Body of pancreas (tissue), 4 donors: ENCODE data around the gene C8B. TPM values are rescaled to one million over a fixed set of nuclear protein-coding genes. Genes with fewer than 3 reads are reported as not detected.

Experiments used
- ATAC-seq: fragments of 150-250 bp; one replicate; pipeline ENCODE4 v1.9.1; 2016
- DNase-seq, 4 donors: peaks; one replicate each; pipeline ENCODE4 v3.0.0-alpha.2; 2019
- H3K27ac ChIP-seq, 4 donors: fragments of 200-600 bp; sonication (generic); 1 replicate in 3 of 4; 2 replicates in 1 of 4; pipeline versions ENCODE4 v1.5.1 to v1.6.1; 2016 to 2019; ENCODE audit warnings: mild to moderate bottlenecking in 1 of 4, mixed read lengths in 1 of 4, moderate library complexity in 1 of 4
- H3K27me3 ChIP-seq, 2 donors: fragments of 200-600 bp; sonication (generic); one replicate each; pipeline ENCODE4 v1.6.0; 2016; ENCODE audit warnings: mild to moderate bottlenecking in 1 of 2
- H3K36me3 ChIP-seq, 2 donors: fragments of 200-600 bp; sonication (generic); replicated peaks in 1 of 2; 2 replicates each; pipeline ENCODE4 v1.5.1; 2016; ENCODE audit warnings: low read depth in 2 of 2; ENCODE audit not compliant: insufficient read depth in 1 of 2
- H3K4me1 ChIP-seq: fragments of 200-600 bp; sonication (generic); one replicate; pipeline ENCODE4 v1.6.0; 2016
- H3K4me3 ChIP-seq, 2 donors: fragments of 200-600 bp; sonication (generic); 1 replicate in 1 of 2; 2 replicates in 1 of 2; pipeline ENCODE4 v1.5.1; 2016 to 2019
- H3K9me3 ChIP-seq, 3 donors: fragments of 200-600 bp; sonication (generic); 1 replicate in 2 of 3; 2 replicates in 1 of 3; pipeline ENCODE4 v1.5.1; 2016
- POLR2A ChIP-seq, 3 donors: fragments of 450-650 bp; IDR thresholded peaks; one replicate each; pipeline ENCODE4 v1.6.1; 2016; ENCODE audit warnings: antibody characterized with exemption in 3 of 3, mild to moderate bottlenecking in 2 of 3
- WGBS, 2 donors: methylation state at CpG; one replicate each; pipeline ENCODE4 v1.1.5; 2017; 5-methylcytosine and 5-hydroxymethylcytosine counted together
- intact Hi-C: fragments of 100-400 bp; cut with DNase I; formaldehyde crosslinking; loops from one replicate; pipeline ENCODE4 v1.15.1; 2023
- total RNA-seq, 2 donors: library from RNA; depleted of rRNA; stranded (reverse); fragments of >200 nt; gene quantifications; one replicate each; pipeline ENCODE4 v1.1.0, GENCODE V29; 2016
- TF ChIP-seq, protein P1 (sequence below), 7 experiments: fragments of 450-650 bp in 4 of 7; fragments of 200-600 bp in 3 of 7; sonication (generic) in 3 of 7; IDR thresholded peaks; one replicate each; pipeline ENCODE4 v1.5.1; 2016 to 2019; ENCODE audit warnings: antibody characterized with exemption in 7 of 7

C8B gene
- total RNA-seq, 2 donors from 2014 or later: not detected

DNA sequence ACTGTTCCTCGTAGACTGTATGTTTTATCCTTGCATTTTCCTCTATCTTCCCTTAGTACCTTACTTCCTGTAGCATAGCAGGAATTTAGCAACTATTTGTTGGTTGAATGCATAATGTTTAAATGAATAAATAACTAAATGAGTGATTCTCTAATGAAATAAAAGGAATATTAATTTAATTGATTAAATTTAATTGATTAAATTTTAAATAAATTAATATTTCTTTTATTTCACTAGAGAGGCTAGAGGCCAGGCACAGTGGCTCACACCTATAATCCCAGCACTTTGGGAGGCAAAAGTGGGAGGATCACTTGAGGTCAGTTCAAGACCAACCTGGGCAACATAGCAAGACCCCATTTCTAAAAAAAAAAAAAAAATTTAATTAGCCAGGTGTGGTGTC is 25.8 kb downstream of the C8B start:
- Histone ChIP-seq H3K9me3 (no peaks in the 10 kb centered on the region), H3K36me3 (no peaks in the 10 kb centered on the region), H3K4me1 (no peaks in the 10 kb centered on the region), H3K27ac (no peak overlapping the region), H3K27me3 (no peaks in the 10 kb centered on the region), H3K4me3 (no peak overlapping the region)
- intact Hi-C loops: no loop called here
- DNase-seq (no peak), ATAC-seq (no peak)
- no peak for TF ChIP-seq POLR2A (IDR thresholded peaks at IDR 0.05)
- TF ChIP-seq, protein P1, sequence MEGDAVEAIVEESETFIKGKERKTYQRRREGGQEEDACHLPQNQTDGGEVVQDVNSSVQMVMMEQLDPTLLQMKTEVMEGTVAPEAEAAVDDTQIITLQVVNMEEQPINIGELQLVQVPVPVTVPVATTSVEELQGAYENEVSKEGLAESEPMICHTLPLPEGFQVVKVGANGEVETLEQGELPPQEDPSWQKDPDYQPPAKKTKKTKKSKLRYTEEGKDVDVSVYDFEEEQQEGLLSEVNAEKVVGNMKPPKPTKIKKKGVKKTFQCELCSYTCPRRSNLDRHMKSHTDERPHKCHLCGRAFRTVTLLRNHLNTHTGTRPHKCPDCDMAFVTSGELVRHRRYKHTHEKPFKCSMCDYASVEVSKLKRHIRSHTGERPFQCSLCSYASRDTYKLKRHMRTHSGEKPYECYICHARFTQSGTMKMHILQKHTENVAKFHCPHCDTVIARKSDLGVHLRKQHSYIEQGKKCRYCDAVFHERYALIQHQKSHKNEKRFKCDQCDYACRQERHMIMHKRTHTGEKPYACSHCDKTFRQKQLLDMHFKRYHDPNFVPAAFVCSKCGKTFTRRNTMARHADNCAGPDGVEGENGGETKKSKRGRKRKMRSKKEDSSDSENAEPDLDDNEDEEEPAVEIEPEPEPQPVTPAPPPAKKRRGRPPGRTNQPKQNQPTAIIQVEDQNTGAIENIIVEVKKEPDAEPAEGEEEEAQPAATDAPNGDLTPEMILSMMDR (IDR thresholded peaks at IDR 0.05): no peak
- WGBS, 2 donors: 3 to 54% methylated on average over 1 of the region's 1 CpG

GRCh38 chr1:56939209-56939608 is 26.6 kb downstream of the C8B start:
- Histone ChIP-seq H3K27me3 (no peaks in the 10 kb centered on the region), H3K27ac (no peak overlapping the region), H3K36me3 (no peaks in the 10 kb centered on the region), H3K4me3 (no peak overlapping the region), H3K4me1 (no peaks in the 10 kb centered on the region), H3K9me3 (no peaks in the 10 kb centered on the region)
- intact Hi-C loops: no loop called here
- no peak for ATAC-seq
- WGBS, 2 donors: 78 to 92% methylated on average over 2 of the region's 2 CpGs
- TF ChIP-seq, protein P1 (IDR thresholded peaks at IDR 0.05): no peak
- TF ChIP-seq POLR2A (IDR thresholded peaks at IDR 0.05): no peak
- DNase-seq: no peak

DNA sequence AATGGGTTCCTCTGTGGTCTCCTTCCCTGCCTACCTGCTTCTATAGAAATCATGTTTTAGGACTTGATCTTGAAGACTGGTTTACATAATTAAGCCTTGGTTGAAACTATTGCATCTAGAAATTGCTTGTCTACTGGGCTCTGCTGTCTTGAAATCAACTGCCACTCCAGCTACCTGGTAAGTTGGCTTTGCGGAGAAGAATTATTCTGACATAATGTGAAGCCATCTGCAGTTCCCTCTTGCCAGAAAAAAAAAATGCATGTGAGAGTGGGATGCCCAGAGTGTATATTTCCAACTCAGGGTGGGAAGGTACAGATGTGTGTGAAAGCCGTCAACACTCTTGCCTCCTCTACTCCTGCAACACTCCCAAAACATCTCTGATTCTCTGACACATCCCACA is 27.2 kb downstream of the C8B start:
- intact Hi-C loops: no loop called here
- H3K27me3 ChIP-seq: no peaks in the 10 kb centered on the region
- H3K27ac ChIP-seq: no peak overlapping the region
- no peaks in the 10 kb centered on the region for H3K4me1 ChIP-seq
- WGBS, 2 donors: 97 to 98% methylated on average over 2 of the region's 2 CpGs
- DNase-seq (no peak), ATAC-seq (no peak)
- no peaks in the 10 kb centered on the region for H3K9me3 ChIP-seq
- H3K36me3 ChIP-seq: no peaks in the 10 kb centered on the region
- no peak overlapping the region for H3K4me3 ChIP-seq
- TF ChIP-seq, protein P1 (IDR thresholded peaks at IDR 0.05): no peak
- no peak for TF ChIP-seq POLR2A (IDR thresholded peaks at IDR 0.05)

- ATAC-seq (no peak), DNase-seq (no peak)
- Histone ChIP-seq H3K27me3 (no peaks in the 10 kb centered on the region), H3K27ac (no peak overlapping the region), H3K4me3 (no peak overlapping the region), H3K4me1 (no peaks in the 10 kb centered on the region), H3K36me3 (no peaks in the 10 kb centered on the region), H3K9me3 (no peaks in the 10 kb centered on the region)
- TF ChIP-seq POLR2A (IDR thresholded peaks at IDR 0.05): no peak
- TF ChIP-seq, protein P1 (IDR thresholded peaks at IDR 0.05): no peak
- WGBS, 2 donors: 35 to 50% methylated on average over 1 of the region's 1 CpG
- intact Hi-C loops: no loop called here
Measured at GRCh38 chr1:56934430-56935060, 31.3 kb downstream of the C8B start.

GRCh38 chr1:56933606-56934005 is 32.2 kb downstream of the C8B start:
- no peak overlapping the region for H3K27ac ChIP-seq
- H3K4me3 ChIP-seq: no peak overlapping the region
- no peaks in the 10 kb centered on the region for H3K27me3 ChIP-seq
- H3K4me1 ChIP-seq: no peaks in the 10 kb centered on the region
- ATAC-seq (no peak), DNase-seq (no peak)
- no peaks in the 10 kb centered on the region for H3K9me3 ChIP-seq
- TF ChIP-seq POLR2A (IDR thresholded peaks at IDR 0.05): no peak
- no peaks in the 10 kb centered on the region for H3K36me3 ChIP-seq
- intact Hi-C loops: no loop called here
- 65 to 73% methylated on average over 2 of the region's 2 CpGs for WGBS, 2 donors
